ENCODE results near the gene BRS3.

Gene BRS3

DNA sequence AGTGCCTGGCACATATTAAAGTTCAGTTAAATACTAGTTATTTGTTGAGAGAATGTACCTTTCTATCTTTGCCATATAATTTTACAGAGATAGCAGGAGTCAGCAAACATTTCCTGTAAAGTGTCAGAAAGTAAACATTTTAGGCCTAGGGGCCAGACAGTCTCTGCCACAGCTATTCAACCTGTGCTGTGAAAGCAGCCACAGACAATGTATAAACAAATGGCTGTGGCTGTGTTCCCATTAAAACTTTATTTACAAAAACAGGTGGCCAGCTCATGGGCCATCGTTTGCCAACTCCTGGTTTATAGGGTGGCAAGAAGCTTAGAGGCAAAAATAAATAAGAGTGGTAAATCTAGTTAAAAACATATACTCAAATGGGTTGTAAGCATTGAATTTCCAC lies 34.0 kb upstream of the BRS3 start:
- Histone ChIP-seq H3K36me3 (ENCODE audit: insufficient read depth, low read length) (no peaks in the 10 kb centered on the region), H3K27ac (no peak overlapping the region), H3K9me3 (ENCODE audit: low read depth, low read length) (no peaks in the 10 kb centered on the region), H3K9ac (ENCODE audit: insufficient read length) (no peak overlapping the region), H3K4me3 (no peak overlapping the region)
- TF ChIP-seq FOXP2 (optimal IDR thresholded peaks at IDR 0.05; ENCODE audit: control extremely low read depth, extremely low read length, insufficient read depth) = no peak
- no peak for DNase-seq (ENCODE audit: low read depth, low spot score)

GRCh38 chrX:136456133-136456532 lies 31.6 kb upstream of the BRS3 start:
- Histone ChIP-seq H3K9ac (ENCODE audit: insufficient read length) (no peak overlapping the region), H3K9me3 (ENCODE audit: low read depth, low read length) (no peaks in the 10 kb centered on the region), H3K27ac (no peak overlapping the region), H3K4me3 (no peak overlapping the region), H3K36me3 (ENCODE audit: insufficient read depth, low read length) (no peaks in the 10 kb centered on the region)
- TF ChIP-seq POLR2AphosphoS5 (IDR thresholded peaks at IDR 0.05; ENCODE audit: borderline replicate concordance, low read depth, low read length) (no peak), FOXP2 (optimal IDR thresholded peaks at IDR 0.05; ENCODE audit: control extremely low read depth, extremely low read length, insufficient read depth) (no peak), EZH2 (IDR thresholded peaks at IDR 0.05) (no peak)
- DNase-seq (ENCODE audit: low read depth, low spot score) = no peak

DNA sequence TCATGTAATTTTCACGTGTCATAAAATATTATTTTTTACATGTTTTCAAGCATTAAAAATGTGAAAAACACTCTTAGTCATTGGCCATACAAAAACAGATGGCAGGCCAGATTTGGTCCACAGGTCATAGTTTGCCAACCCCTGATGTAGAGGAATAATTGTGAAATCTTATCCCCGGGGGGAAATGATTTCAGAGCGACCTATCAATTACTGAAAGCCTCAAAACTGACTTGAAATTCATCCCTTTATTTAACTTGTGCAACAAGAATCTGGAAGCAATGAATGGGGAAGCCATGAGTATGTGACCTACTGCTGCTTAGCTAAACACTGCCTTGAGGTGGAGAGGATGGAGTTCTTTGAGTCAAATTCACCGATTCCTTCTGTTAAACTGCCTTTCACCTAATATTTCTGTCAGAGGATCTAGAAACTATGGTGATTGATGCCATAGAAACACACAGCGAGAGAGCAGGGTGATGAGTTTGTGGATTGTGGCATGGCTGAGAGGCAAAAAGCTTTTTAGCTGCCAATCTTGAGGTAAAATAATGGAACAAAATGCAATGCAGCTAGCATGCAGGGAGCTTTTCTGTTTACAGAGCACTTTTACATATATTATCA lies 30.3 kb upstream of the BRS3 start:
- TF ChIP-seq POLR2AphosphoS5 (IDR thresholded peaks at IDR 0.05; ENCODE audit: borderline replicate concordance, low read depth, low read length) (no peak), EZH2 (IDR thresholded peaks at IDR 0.05) (no peak), FOXP2 (optimal IDR thresholded peaks at IDR 0.05; ENCODE audit: control extremely low read depth, extremely low read length, insufficient read depth) (no peak)
- Histone ChIP-seq H3K9ac (ENCODE audit: insufficient read length) (no peak overlapping the region), H3K4me3 (no peak overlapping the region), H3K27ac (no peak overlapping the region), H3K36me3 (ENCODE audit: insufficient read depth, low read length) (no peaks in the 10 kb centered on the region), H3K9me3 (ENCODE audit: low read depth, low read length) (no peaks in the 10 kb centered on the region)
- DNase-seq (ENCODE audit: low read depth, low spot score) = no peak

DNA sequence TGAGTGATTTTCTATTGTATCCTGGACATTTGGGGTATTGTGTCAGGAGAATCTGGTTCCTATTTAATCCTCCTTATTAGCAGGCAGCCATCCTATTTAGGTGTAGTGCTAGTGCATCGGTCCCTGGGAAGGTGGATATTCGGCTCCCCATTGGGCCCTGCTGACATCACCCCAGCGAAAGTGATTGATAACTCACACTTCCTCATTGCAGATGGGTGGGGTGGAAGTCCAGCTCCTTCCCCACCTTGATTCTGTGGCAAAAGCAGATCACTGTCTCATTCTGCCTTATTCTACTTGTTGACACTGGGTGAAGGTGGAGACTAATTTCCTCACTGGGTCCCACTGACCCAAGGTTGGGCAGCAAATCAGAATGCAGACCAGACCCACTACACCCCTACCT lies 23.2 kb upstream of the BRS3 start:
- H3K9me3 ChIP-seq (ENCODE audit: low read depth, low read length) = no peaks in the 10 kb centered on the region
- TF ChIP-seq POLR2AphosphoS5 (IDR thresholded peaks at IDR 0.05; ENCODE audit: borderline replicate concordance, low read depth, low read length) (no peak), FOXP2 (optimal IDR thresholded peaks at IDR 0.05; ENCODE audit: control extremely low read depth, extremely low read length, insufficient read depth) (no peak), EZH2 (IDR thresholded peaks at IDR 0.05) (no peak)
- H3K36me3 ChIP-seq (ENCODE audit: insufficient read depth, low read length) = no peaks in the 10 kb centered on the region
- H3K27ac ChIP-seq = no peak overlapping the region
- DNase-seq (ENCODE audit: low read depth, low spot score) = no peak
- no peak overlapping the region for H3K4me3 ChIP-seq
- H3K9ac ChIP-seq (ENCODE audit: insufficient read length) = no peak overlapping the region

- DNase-seq (ENCODE audit: low read depth, low spot score) = no peak
- TF ChIP-seq POLR2AphosphoS5 (IDR thresholded peaks at IDR 0.05; ENCODE audit: borderline replicate concordance, low read depth, low read length) = no peak
- TF ChIP-seq FOXP2 (optimal IDR thresholded peaks at IDR 0.05; ENCODE audit: control extremely low read depth, extremely low read length, insufficient read depth) = no peak
- TF ChIP-seq EZH2 (IDR thresholded peaks at IDR 0.05) = no peak
- Histone ChIP-seq H3K36me3 (ENCODE audit: insufficient read depth, low read length) (no peaks in the 10 kb centered on the region), H3K4me3 (no peak overlapping the region), H3K9ac (ENCODE audit: insufficient read length) (no peak overlapping the region), H3K27ac (no peak overlapping the region), H3K9me3 (ENCODE audit: low read depth, low read length) (no peaks in the 10 kb centered on the region)
These were observed 20.4 kb upstream of the BRS3 start for GRCh38 chrX:136467303-136467702.

GRCh38 chrX:136468391-136469103 lies 19.2 kb upstream of the BRS3 start:
- Histone ChIP-seq H3K27ac (no peak overlapping the region), H3K9ac (ENCODE audit: insufficient read length) (no peak overlapping the region), H3K36me3 (ENCODE audit: insufficient read depth, low read length) (no peaks in the 10 kb centered on the region), H3K9me3 (ENCODE audit: low read depth, low read length) (no peaks in the 10 kb centered on the region), H3K4me3 (no peak overlapping the region)
- no peak for TF ChIP-seq POLR2AphosphoS5 (IDR thresholded peaks at IDR 0.05; ENCODE audit: borderline replicate concordance, low read depth, low read length)
- TF ChIP-seq FOXP2 (optimal IDR thresholded peaks at IDR 0.05; ENCODE audit: control extremely low read depth, extremely low read length, insufficient read depth) = no peak
- no peak for TF ChIP-seq EZH2 (IDR thresholded peaks at IDR 0.05)
- DNase-seq (ENCODE audit: low read depth, low spot score) = no peak

- DNase-seq (ENCODE audit: low read depth, low spot score) = no peak
- TF ChIP-seq FOXP2 (optimal IDR thresholded peaks at IDR 0.05; ENCODE audit: control extremely low read depth, extremely low read length, insufficient read depth) = no peak
- TF ChIP-seq POLR2AphosphoS5 (IDR thresholded peaks at IDR 0.05; ENCODE audit: borderline replicate concordance, low read depth, low read length) = no peak
- no peak for TF ChIP-seq EZH2 (IDR thresholded peaks at IDR 0.05)
- Histone ChIP-seq H3K4me3 (no peak overlapping the region), H3K36me3 (ENCODE audit: insufficient read depth, low read length) (no peaks in the 10 kb centered on the region), H3K27ac (no peak overlapping the region), H3K9me3 (ENCODE audit: low read depth, low read length) (no peaks in the 10 kb centered on the region), H3K9ac (ENCODE audit: insufficient read length) (no peak overlapping the region)
These were observed 14.1 kb upstream of the BRS3 start for GRCh38 chrX:136473663-136474062.

DNA sequence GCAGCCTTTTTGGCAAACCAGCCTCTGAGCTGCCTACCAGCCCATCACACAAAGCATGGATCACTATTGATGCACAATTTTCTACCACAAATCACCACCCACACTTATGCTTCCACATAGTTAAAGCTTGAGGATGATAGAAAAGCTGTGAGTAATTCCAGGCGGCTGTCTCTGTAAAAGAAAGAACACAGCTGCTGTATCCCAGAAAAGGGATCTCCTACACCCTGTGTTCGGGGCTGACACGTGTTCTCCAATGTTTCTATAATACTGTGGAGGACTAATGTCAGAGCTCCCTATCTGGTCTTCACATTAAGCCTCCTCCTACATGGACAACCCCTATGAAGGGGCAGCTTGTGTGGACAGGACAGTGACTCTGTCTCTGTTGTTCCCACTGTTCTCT lies 12.5 kb upstream of the BRS3 start:
- Histone ChIP-seq H3K36me3 (ENCODE audit: insufficient read depth, low read length) (no peaks in the 10 kb centered on the region), H3K9me3 (ENCODE audit: low read depth, low read length) (no peaks in the 10 kb centered on the region), H3K27ac (no peak overlapping the region), H3K9ac (ENCODE audit: insufficient read length) (no peak overlapping the region), H3K4me3 (no peak overlapping the region)
- TF ChIP-seq EZH2 (IDR thresholded peaks at IDR 0.05) = no peak
- no peak for TF ChIP-seq POLR2AphosphoS5 (IDR thresholded peaks at IDR 0.05; ENCODE audit: borderline replicate concordance, low read depth, low read length)
- no peak for TF ChIP-seq FOXP2 (optimal IDR thresholded peaks at IDR 0.05; ENCODE audit: control extremely low read depth, extremely low read length, insufficient read depth)
- DNase-seq (ENCODE audit: low read depth, low spot score) = no peak

DNA sequence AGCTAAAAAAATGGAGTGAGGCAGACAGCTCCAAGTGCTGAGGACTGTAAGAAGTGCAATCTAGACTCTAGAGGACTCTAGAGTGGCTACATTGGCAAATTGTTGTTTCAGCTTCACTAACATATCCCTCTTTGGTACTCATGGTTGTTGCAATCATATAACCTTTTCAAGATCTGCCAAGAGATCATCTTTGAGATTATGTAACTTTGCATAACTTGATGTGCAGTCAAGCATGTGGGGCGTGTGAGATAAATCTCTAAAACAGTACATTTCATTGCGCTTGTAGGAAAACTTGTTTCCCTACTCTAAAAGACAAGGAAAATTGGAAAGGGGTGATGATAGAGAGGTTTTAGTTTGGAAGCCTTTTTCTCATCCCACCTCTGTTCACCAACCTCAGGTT lies 11.2 kb upstream of the BRS3 start:
- no peak for DNase-seq (ENCODE audit: low read depth, low spot score)
- Histone ChIP-seq H3K4me3 (no peak overlapping the region), H3K9ac (ENCODE audit: insufficient read length) (no peak overlapping the region), H3K36me3 (ENCODE audit: insufficient read depth, low read length) (no peaks in the 10 kb centered on the region), H3K27ac (no peak overlapping the region), H3K9me3 (ENCODE audit: low read depth, low read length) (no peaks in the 10 kb centered on the region)
- TF ChIP-seq EZH2 (IDR thresholded peaks at IDR 0.05) (no peak), POLR2AphosphoS5 (IDR thresholded peaks at IDR 0.05; ENCODE audit: borderline replicate concordance, low read depth, low read length) (no peak), FOXP2 (optimal IDR thresholded peaks at IDR 0.05; ENCODE audit: control extremely low read depth, extremely low read length, insufficient read depth) (no peak)
